ENCODE measurements around the gene VRK3. TPM values are rescaled to one million over a fixed set of nuclear protein-coding genes. Genes with fewer than 3 reads are reported as not detected.

The VRK3 gene
- total and polyA plus RNA-seq, 2 of the 4 experiments (the other 2 are of a cell fraction), result 28.7 to 35.8 TPM

DNA sequence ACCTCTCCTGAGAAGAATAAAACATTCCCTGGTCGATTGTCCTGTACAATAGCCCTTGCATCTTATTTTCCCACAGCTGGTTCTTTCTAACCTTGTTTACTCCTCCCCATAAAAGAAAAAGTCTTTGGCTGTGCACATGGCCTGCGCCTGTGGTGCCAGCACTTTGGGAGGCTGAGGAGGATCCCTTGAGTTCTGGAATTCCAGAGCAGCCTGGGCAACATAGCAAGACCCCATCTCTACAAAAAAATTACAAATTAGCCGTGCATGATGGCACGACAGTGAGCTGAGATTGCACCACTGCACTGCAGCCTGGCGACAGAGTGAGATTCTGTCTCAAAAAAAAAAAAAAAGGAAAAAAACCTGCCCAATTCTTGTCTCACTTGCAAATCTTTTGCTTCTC lies 88.6 kb downstream of the VRK3 start:
- no TSS peak for BruUV-seq (replicated peaks)
- Histone ChIP-seq H2BK120ac (ENCODE audit: low read depth, low read length) (no peak overlapping the region), H3K27ac (ENCODE audit: insufficient read depth, low read length) (no peak overlapping the region), H4K8ac (ENCODE audit: low read depth in 2 of 2, low read length in 2 of 2) (no peak overlapping the region), H3K4me3 (ENCODE audit: insufficient read depth, low read depth, low read length) (no peak overlapping the region), H3K4ac (ENCODE audit: low read depth, low read length) (no peak overlapping the region), H3K9me3 (ENCODE audit: control insufficient read depth, insufficient read depth, low read length) (no peaks in the 10 kb centered on the region), H3K56ac (ENCODE audit: extremely low read depth, insufficient read depth, low read length) (no peak overlapping the region), H3K36me3 (ENCODE audit: control insufficient read depth, insufficient read depth, low read length) (no peaks in the 10 kb centered on the region; the same call in 1 of the 2 replicates), H2AK5ac (ENCODE audit: low read depth, low read length) (no peak overlapping the region), H2AFZ (replicated peaks; ENCODE audit: low read length, poor library complexity) (no peak overlapping the region), H2AK9ac (replicated peaks; ENCODE audit: low read depth, low read length, poor library complexity) (no peak overlapping the region), H3K27me3 (ENCODE audit: control insufficient read depth, insufficient read depth, low read length) (no peaks in the 10 kb centered on the region; the same call in 1 of the 2 replicates), H4K20me1 (ENCODE audit: insufficient read depth, low read length) (no peaks in the 10 kb centered on the region), H2BK5ac (ENCODE audit: low read depth, low read length, poor library complexity, severe bottlenecking) (no peak overlapping the region), H3K9ac (ENCODE audit: low read depth, low read length) (no peak overlapping the region), H2BK15ac (ENCODE audit: low read depth, low read length) (no peak overlapping the region), H2BK20ac (ENCODE audit: low read depth, low read length) (no peak overlapping the region), H3K4me1 (ENCODE audit: control insufficient read depth, insufficient read depth, low read length) (no peaks in the 10 kb centered on the region), H3K23ac (ENCODE audit: low read depth, low read length) (no peak overlapping the region), H4K5ac (ENCODE audit: low read depth, low read length) (no peak overlapping the region), H3K14ac (replicated peaks; ENCODE audit: low read depth, low read length) (no peak overlapping the region), H4K91ac (ENCODE audit: insufficient read depth, low read depth, low read length) (no peak overlapping the region), H3K79me1 (ENCODE audit: low read depth in 1 of 2, low read length in 2 of 2) (peaks cover 0 to 3% of the 10 kb centered on the region in 2 experiments; a peak in 1 of 4 replicates), H3K9me1 (ENCODE audit: insufficient read depth, low read length) (no peaks in the 10 kb centered on the region), H3K18ac (ENCODE audit: low read depth, low read length) (no peak overlapping the region), H3K4me2 (ENCODE audit: low read depth, low read length) (no peak overlapping the region)
- no peak for ATAC-seq (ENCODE audit: low read depth)
- CTCF ChIA-PET, result no interaction called here
- TF ChIP-seq CEBPB (IDR thresholded peaks at IDR 0.05; ENCODE audit: low read depth, low read length), result no peak
- no peak for TF ChIP-seq MXI1 (IDR thresholded peaks at IDR 0.05; ENCODE audit: borderline replicate concordance, low read depth, low read length)
- no peak for TF ChIP-seq RFX5 (IDR thresholded peaks at IDR 0.05; ENCODE audit: low read depth, low read length)
- TF ChIP-seq, protein P1, sequence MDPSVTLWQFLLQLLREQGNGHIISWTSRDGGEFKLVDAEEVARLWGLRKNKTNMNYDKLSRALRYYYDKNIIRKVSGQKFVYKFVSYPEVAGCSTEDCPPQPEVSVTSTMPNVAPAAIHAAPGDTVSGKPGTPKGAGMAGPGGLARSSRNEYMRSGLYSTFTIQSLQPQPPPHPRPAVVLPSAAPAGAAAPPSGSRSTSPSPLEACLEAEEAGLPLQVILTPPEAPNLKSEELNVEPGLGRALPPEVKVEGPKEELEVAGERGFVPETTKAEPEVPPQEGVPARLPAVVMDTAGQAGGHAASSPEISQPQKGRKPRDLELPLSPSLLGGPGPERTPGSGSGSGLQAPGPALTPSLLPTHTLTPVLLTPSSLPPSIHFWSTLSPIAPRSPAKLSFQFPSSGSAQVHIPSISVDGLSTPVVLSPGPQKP (IDR thresholded peaks at IDR 0.05; ENCODE audit: borderline replicate concordance, low read depth, low read length), result no peak
- TF ChIP-seq CHD1 (IDR thresholded peaks at IDR 0.05; ENCODE audit: low read depth, low read length), result no peak
- no peak for TF ChIP-seq NFE2L2 (IDR thresholded peaks at IDR 0.05; ENCODE audit: low read depth, low read length)
- TF ChIP-seq SMC3 (IDR thresholded peaks at IDR 0.05; ENCODE audit: low read depth, low read length), result no peak
- TF ChIP-seq POLR2A (IDR thresholded peaks at IDR 0.05; ENCODE audit: low read depth, low read length), result no peak
- TF ChIP-seq BHLHE40 (IDR thresholded peaks at IDR 0.05; ENCODE audit: low read depth, low read length), result no peak
- no peak for TF ChIP-seq FOS (IDR thresholded peaks at IDR 0.05; ENCODE audit: low read depth, low read length)
- TF ChIP-seq MAZ (IDR thresholded peaks at IDR 0.05; ENCODE audit: borderline replicate concordance, low read depth, low read length), result no peak
- in situ Hi-C loops (cut with MboI; ENCODE audit: low sequenced_read_pairs), result loop anchor here (10.0 kb wide), 2 partner anchors 48 to 208 kb away; no protein-coding TSS in a partner anchor
- intact Hi-C loops (cut with micrococcal nuclease), result no loop called here
- no peak for DNase-seq
- WGBS, 2 experiments (ENCODE audit: extremely low coverage in 2 of 2, insufficient read length in 1 of 2), result 73% methylated on average over 3 of the region's 5 CpGs; no CpG with 5 or more reads in 1 of the 2 experiments
- dilution Hi-C loops (cut with HindIII; ENCODE audit: low sequenced_read_pairs, unreplicated experiment), result no loop called here
- POLR2A ChIA-PET (ENCODE audit: unreplicated experiment), result no interaction called here

Data from IMR-90 (cell line).